PFSK-1 (cell line): Measurements from ENCODE around the gene PPP1R3C.
A peak's percentile ranks its signal among the peaks of the same experiment; 100 is the strongest.

Source experiments
- FOXP2 ChIP-seq: optimal IDR thresholded peaks from 2 replicates; pipeline ENCODE3; 2011; ENCODE audit warnings: borderline replicate concordance, control low read depth, inconsistent platforms; ENCODE audit not compliant: insufficient read depth; ENCODE audit errors: extremely low read length, extremely low read depth
- POLR2AphosphoS5 ChIP-seq: IDR thresholded peaks from 2 replicates; pipeline ENCODE4 v1.6.1; 2012; ENCODE audit warnings: low read depth, mild to moderate bottlenecking, control low read depth, low read length, moderate library complexity
- SIN3A ChIP-seq: IDR thresholded peaks from 2 replicates; pipeline ENCODE4 v1.6.1; 2012; ENCODE audit warnings: mild to moderate bottlenecking, low read length, moderate library complexity, borderline replicate concordance; ENCODE audit not compliant: insufficient read depth
- TAF1 ChIP-seq: IDR thresholded peaks from 2 replicates; pipeline ENCODE4 v1.6.1; 2012; ENCODE audit warnings: low read length, control low read depth, borderline replicate concordance; ENCODE audit not compliant: insufficient read depth
- TF ChIP-seq, protein P1 (sequence below), 2 experiments: IDR thresholded peaks; 2 replicates each; pipeline versions ENCODE4 v1.6.1 to v1.8.0; 2011 to 2012; ENCODE audit warnings: low read depth in 2 of 2, low read length in 2 of 2, control low read depth in 1 of 2, inconsistent platforms in 1 of 2, mild to moderate bottlenecking in 1 of 2, moderate library complexity in 1 of 2; ENCODE audit not compliant: insufficient read depth in 1 of 2

PPP1R3C gene

GRCh38 chr10:91593366-91593765 is 39.5 kb downstream of the PPP1R3C start:
- TF ChIP-seq FOXP2 = no peak
- TF ChIP-seq POLR2AphosphoS5 = no peak
- TF ChIP-seq SIN3A = no peak
- TF ChIP-seq, protein P1, sequence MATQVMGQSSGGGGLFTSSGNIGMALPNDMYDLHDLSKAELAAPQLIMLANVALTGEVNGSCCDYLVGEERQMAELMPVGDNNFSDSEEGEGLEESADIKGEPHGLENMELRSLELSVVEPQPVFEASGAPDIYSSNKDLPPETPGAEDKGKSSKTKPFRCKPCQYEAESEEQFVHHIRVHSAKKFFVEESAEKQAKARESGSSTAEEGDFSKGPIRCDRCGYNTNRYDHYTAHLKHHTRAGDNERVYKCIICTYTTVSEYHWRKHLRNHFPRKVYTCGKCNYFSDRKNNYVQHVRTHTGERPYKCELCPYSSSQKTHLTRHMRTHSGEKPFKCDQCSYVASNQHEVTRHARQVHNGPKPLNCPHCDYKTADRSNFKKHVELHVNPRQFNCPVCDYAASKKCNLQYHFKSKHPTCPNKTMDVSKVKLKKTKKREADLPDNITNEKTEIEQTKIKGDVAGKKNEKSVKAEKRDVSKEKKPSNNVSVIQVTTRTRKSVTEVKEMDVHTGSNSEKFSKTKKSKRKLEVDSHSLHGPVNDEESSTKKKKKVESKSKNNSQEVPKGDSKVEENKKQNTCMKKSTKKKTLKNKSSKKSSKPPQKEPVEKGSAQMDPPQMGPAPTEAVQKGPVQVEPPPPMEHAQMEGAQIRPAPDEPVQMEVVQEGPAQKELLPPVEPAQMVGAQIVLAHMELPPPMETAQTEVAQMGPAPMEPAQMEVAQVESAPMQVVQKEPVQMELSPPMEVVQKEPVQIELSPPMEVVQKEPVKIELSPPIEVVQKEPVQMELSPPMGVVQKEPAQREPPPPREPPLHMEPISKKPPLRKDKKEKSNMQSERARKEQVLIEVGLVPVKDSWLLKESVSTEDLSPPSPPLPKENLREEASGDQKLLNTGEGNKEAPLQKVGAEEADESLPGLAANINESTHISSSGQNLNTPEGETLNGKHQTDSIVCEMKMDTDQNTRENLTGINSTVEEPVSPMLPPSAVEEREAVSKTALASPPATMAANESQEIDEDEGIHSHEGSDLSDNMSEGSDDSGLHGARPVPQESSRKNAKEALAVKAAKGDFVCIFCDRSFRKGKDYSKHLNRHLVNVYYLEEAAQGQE (IDR thresholded peaks at IDR 0.05; ENCODE audit: insufficient read depth in 1 of 2, low read depth in 2 of 2, low read length in 2 of 2) = no peak
- no peak for TF ChIP-seq TAF1

- no peak for TF ChIP-seq TAF1
- TF ChIP-seq POLR2AphosphoS5 = no peak
- TF ChIP-seq FOXP2 = no peak
- no peak for TF ChIP-seq SIN3A
- TF ChIP-seq, protein P1 (IDR thresholded peaks at IDR 0.05; ENCODE audit: insufficient read depth in 1 of 2, low read depth in 2 of 2, low read length in 2 of 2) = no peak
Measured at GRCh38 chr10:91592266-91592975, 40.5 kb downstream of the PPP1R3C start.

DNA sequence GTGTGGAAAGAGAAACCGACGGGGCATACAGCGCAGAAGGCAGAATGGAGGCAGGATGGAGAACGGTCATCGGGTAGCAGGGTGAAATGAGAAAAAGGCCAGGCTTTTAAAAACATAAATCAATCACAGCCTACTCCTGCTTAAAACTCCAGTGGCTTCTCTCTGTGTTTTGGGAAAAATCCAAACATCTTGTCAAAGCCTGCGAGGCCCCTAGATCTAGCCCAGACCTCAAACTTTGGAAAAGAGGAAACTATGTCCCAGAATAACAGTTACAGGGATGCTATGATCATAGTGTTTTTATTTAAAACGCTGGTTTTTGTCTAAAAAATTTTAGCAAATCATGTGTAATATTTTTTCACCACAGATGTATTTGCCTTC is 41.1 kb downstream of the PPP1R3C start:
- TF ChIP-seq FOXP2 (no peak), TAF1 (no peak), POLR2AphosphoS5 (no peak), SIN3A (no peak)
- TF ChIP-seq, protein P1 (IDR thresholded peaks at IDR 0.05; ENCODE audit: insufficient read depth in 1 of 2, low read depth in 2 of 2, low read length in 2 of 2) = no peak

- TF ChIP-seq, protein P1 (IDR thresholded peaks at IDR 0.05; ENCODE audit: insufficient read depth in 1 of 2, low read depth in 2 of 2, low read length in 2 of 2) = no peak
- TF ChIP-seq TAF1 (no peak), FOXP2 (peak; percentile 52)
Measured at GRCh38 chr10:91590904-91591796, 41.7 kb downstream of the PPP1R3C start.
